ENCODE measurements around the gene TFR2. TPM values are rescaled to one million over a fixed set of nuclear protein-coding genes. Genes with fewer than 3 reads are reported as not detected.
A peak's percentile ranks its signal among the peaks of the same experiment; 100 is the strongest.

Gene TFR2
- total RNA-seq, 1 donor from 2014 or later, result 0.50 TPM

- Histone ChIP-seq H3K4me3 (ENCODE audit: insufficient read depth, low read depth, low read length) (no peak overlapping the region), H3K27me3 (ENCODE audit: insufficient read depth, low read length) (peaks cover 7% of the 10 kb centered on the region), H4K20me1 (ENCODE audit: insufficient read depth, low read length) (peaks cover 21% of the 10 kb centered on the region), H3K9ac (ENCODE audit: low read length) (no peak overlapping the region), H3K9me3 (ENCODE audit: insufficient read depth, low read depth, low read length) (no peaks in the 10 kb centered on the region), H3K4me1 (ENCODE audit: insufficient read depth, low read length) (peaks cover 21% of the 10 kb centered on the region), H3K4me2 (ENCODE audit: low read length) (no peak overlapping the region), H3K79me2 (ENCODE audit: insufficient read depth, low read length) (peaks cover 23% of the 10 kb centered on the region), H3K36me3 (ENCODE audit: insufficient read depth, low read length) (no peaks in the 10 kb centered on the region), H2AFZ (ENCODE audit: low read depth, low read length) (no peak overlapping the region), H3K27ac (ENCODE audit: low read depth, low read length) (no peak overlapping the region)
- DNase-seq (ENCODE audit: low read depth), result no peak
- H3K4me1 Mint-ChIP-seq (ENCODE audit: low read depth, unreplicated experiment), result peaks cover 7% of the 10 kb centered on the region
- no peaks in the 10 kb centered on the region for H3K36me3 Mint-ChIP-seq (ENCODE audit: low read depth, unreplicated experiment)
- no peaks in the 10 kb centered on the region for H3K9me3 Mint-ChIP-seq (ENCODE audit: unreplicated experiment)
- H3K27ac Mint-ChIP-seq (ENCODE audit: unreplicated experiment), result no peak overlapping the region
- no peak for FAIRE-seq
- peaks cover 9% of the 10 kb centered on the region for H3K27me3 Mint-ChIP-seq (ENCODE audit: low read depth, unreplicated experiment)
- no peak for TF ChIP-seq EZH2 (IDR thresholded peaks at IDR 0.05; ENCODE audit: insufficient read depth, low read length)
- TF ChIP-seq, protein P1, sequence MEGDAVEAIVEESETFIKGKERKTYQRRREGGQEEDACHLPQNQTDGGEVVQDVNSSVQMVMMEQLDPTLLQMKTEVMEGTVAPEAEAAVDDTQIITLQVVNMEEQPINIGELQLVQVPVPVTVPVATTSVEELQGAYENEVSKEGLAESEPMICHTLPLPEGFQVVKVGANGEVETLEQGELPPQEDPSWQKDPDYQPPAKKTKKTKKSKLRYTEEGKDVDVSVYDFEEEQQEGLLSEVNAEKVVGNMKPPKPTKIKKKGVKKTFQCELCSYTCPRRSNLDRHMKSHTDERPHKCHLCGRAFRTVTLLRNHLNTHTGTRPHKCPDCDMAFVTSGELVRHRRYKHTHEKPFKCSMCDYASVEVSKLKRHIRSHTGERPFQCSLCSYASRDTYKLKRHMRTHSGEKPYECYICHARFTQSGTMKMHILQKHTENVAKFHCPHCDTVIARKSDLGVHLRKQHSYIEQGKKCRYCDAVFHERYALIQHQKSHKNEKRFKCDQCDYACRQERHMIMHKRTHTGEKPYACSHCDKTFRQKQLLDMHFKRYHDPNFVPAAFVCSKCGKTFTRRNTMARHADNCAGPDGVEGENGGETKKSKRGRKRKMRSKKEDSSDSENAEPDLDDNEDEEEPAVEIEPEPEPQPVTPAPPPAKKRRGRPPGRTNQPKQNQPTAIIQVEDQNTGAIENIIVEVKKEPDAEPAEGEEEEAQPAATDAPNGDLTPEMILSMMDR (IDR thresholded peaks at IDR 0.05; ENCODE audit: insufficient read depth, low read depth, low read length), result peak; percentile 33
- peak overlapping the region; percentile 46 for H3K4me3 Mint-ChIP-seq (ENCODE audit: unreplicated experiment)
Measured at GRCh38 chr7:100588438-100588837, 52.9 kb downstream of the TFR2 start.

DNA sequence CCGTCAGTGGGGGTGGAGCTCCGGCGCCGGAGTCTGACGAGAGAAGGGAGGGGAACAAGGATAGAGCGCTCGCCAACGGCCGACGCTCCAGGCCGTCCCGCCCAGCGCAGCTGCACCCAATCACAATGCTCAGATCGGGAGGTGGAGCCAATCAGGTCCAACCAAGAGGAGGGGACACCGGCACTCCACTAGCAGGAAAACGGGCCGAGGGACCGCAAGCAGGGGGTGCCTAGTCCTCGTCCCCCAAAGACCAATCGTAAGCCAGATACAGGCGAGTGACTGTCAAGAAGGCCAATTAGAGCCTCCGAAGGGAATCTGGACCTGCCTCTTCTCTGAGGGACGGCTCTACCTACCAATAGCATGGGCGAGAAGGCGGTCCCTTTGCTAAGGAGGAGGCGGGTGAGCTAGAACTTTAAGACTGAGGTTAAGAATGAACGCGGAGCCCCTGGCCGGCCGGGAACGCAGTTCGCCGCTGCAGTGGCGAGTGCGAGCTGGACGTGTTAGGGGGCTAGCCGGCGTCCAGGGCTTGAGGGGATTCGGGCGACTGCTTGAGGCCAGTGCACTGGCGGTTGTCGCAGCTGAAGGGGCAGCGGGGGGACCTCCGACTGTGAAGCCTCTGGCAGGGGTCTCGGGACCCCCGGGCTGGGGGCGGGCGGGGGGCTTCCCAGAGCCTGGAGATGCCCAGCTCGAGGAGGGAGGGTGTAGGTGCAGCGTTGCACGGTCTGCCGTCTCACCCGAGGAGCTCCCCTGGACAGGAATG lies 54.9 kb downstream of the TFR2 start, which contains the start of gene FBXO24:
FBXO24 (plus strand) TSS at position 63 of the 760 bp plus-strand sequence; CDS start at position 361, 298 bp downstream.
- peaks cover 7% of the 10 kb centered on the region for H3K27me3 ChIP-seq (ENCODE audit: insufficient read depth, low read length)
- no peaks in the 10 kb centered on the region for H3K9me3 ChIP-seq (ENCODE audit: insufficient read depth, low read depth, low read length)
- TF ChIP-seq, protein P1 (IDR thresholded peaks at IDR 0.05; ENCODE audit: insufficient read depth, low read depth, low read length), result no peak
- TF ChIP-seq EZH2 (IDR thresholded peaks at IDR 0.05; ENCODE audit: insufficient read depth, low read length), result no peak
- H3K4me1 Mint-ChIP-seq (ENCODE audit: low read depth, unreplicated experiment), result peaks cover 18% of the 10 kb centered on the region
- peaks cover 43% of the 10 kb centered on the region for H3K79me2 ChIP-seq (ENCODE audit: insufficient read depth, low read length)
- peaks cover 9% of the 10 kb centered on the region for H3K27me3 Mint-ChIP-seq (ENCODE audit: low read depth, unreplicated experiment)
- peaks cover 28% of the 10 kb centered on the region for H3K4me1 ChIP-seq (ENCODE audit: insufficient read depth, low read length)
- peak within 1 kb of the TSS; percentile 92 for H3K27ac Mint-ChIP-seq (ENCODE audit: unreplicated experiment)
- FAIRE-seq (peak; percentile 92), DNase-seq (ENCODE audit: low read depth) (peak; percentile 100)
- peak within 1 kb of the TSS; percentile 99 for H3K4me2 ChIP-seq (ENCODE audit: low read length)
- H3K4me3 ChIP-seq (ENCODE audit: insufficient read depth, low read depth, low read length), result peak within 1 kb of the TSS; percentile 83
- H3K27ac ChIP-seq (ENCODE audit: low read depth, low read length), result peak within 1 kb of the TSS; percentile 83
- H3K9ac ChIP-seq (ENCODE audit: low read length), result peak within 1 kb of the TSS; percentile 89
- H2AFZ ChIP-seq (ENCODE audit: low read depth, low read length), result peak within 1 kb of the TSS; percentile 87
- H3K36me3 ChIP-seq (ENCODE audit: insufficient read depth, low read length), result peaks cover 2% of the 10 kb centered on the region
- peaks cover 37% of the 10 kb centered on the region for H4K20me1 ChIP-seq (ENCODE audit: insufficient read depth, low read length)
- H3K9me3 Mint-ChIP-seq (ENCODE audit: unreplicated experiment), result no peaks in the 10 kb centered on the region
- peak within 1 kb of the TSS; percentile 92 for H3K4me3 Mint-ChIP-seq (ENCODE audit: unreplicated experiment)
- peaks cover 3% of the 10 kb centered on the region for H3K36me3 Mint-ChIP-seq (ENCODE audit: low read depth, unreplicated experiment)
